ENCODE data around the gene ZNF324.

DNA sequence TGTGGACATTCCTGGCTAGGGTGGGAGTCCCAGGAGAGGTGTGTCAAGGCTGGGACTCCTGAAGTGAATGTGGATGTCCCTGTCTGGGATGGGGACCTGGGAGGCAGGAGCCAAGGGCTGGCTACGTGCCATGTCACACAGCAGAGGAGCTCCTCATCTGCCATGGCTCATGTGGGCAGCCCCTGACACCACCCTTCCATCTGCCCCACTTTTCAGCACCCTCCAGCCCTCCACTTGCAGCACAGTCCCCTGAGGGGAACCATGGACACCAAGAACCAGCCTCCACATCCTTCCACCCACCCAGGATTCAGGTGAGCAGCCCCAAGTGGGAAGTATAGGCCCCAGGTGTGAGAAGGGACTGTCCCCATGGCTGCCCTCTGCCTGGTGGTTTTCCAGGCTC lies 11.0 kb downstream of the ZNF324 start:
- TF ChIP-seq, protein P1, sequence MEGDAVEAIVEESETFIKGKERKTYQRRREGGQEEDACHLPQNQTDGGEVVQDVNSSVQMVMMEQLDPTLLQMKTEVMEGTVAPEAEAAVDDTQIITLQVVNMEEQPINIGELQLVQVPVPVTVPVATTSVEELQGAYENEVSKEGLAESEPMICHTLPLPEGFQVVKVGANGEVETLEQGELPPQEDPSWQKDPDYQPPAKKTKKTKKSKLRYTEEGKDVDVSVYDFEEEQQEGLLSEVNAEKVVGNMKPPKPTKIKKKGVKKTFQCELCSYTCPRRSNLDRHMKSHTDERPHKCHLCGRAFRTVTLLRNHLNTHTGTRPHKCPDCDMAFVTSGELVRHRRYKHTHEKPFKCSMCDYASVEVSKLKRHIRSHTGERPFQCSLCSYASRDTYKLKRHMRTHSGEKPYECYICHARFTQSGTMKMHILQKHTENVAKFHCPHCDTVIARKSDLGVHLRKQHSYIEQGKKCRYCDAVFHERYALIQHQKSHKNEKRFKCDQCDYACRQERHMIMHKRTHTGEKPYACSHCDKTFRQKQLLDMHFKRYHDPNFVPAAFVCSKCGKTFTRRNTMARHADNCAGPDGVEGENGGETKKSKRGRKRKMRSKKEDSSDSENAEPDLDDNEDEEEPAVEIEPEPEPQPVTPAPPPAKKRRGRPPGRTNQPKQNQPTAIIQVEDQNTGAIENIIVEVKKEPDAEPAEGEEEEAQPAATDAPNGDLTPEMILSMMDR (conservative IDR thresholded peaks at IDR 0.05) = no peak
- no peak for TF ChIP-seq EZH2 (IDR thresholded peaks at IDR 0.05; ENCODE audit: low read depth)

Measured in PC-9 (cell line).